K562 (cell line): ENCODE results near the gene CAST. TPM values are rescaled to one million over a fixed set of nuclear protein-coding genes. Genes with fewer than 3 reads are reported as not detected.

ENCODE experiments used
- ATAC-seq: fragments of 200-7000 bp; cut with Tn5 transposase; 3 replicates; pipeline ENCODE4 v1.9.1; 2020; ENCODE audit warnings: moderate library complexity
- BruUV-seq: library from RNA; stranded (reverse); fragments of 400-500 nt; replicated peaks from 2 replicates; lab custom pipeline; 2021; lab: Mats Ljungman, UMichigan
- CTCF ChIA-PET: fragments of 300-600 bp; formaldehyde crosslinking; extraction: SDS; loops from one replicate; lab custom pipeline; 2021; ENCODE audit warnings: low intra/inter-chr PET ratio; lab: Yijun Ruan, JAX
- POLR2A ChIA-PET: fragments of 300-600, 350-650 bp; sonication (Branson Sonifier 250); formaldehyde crosslinking; extraction: SDS; loops from one replicate; lab custom pipeline; 2021; ENCODE audit warnings: antibody characterized with exemption, inconsistent platforms; lab: Yijun Ruan, JAX
- DNase-seq, 4 experiments: peaks; one replicate each; pipeline versions ENCODE4 v3.0.0 to v3.0.0-alpha.2; 2011 to 2018; ENCODE audit warnings: low spot score in 3 of 4, mixed read lengths in 3 of 4; ENCODE audit errors: extremely low read depth in 1 of 4
- FAIRE-seq: peaks from 2 replicates; lab custom pipeline; 2011; peaks lifted over from hg19 to GRCh38; lab: Jason Lieb, UNC
- H2AFZ ChIP-seq: 2 replicates; pipeline ENCODE4 v1.6.0; 2011; ENCODE audit warnings: low read depth, low read length, control low read depth, inconsistent platforms
- H3K27ac ChIP-seq: fragments of 200-600 bp; 3 replicates; pipeline ENCODE4 v1.8.0; 2011; ENCODE audit warnings: low read depth, mild to moderate bottlenecking, control low read depth, inconsistent platforms, low read length, moderate library complexity, mixed read lengths; ENCODE audit errors: extremely low read depth
- H3K27me3 ChIP-seq, 2 experiments: fragments of 300-600 bp in 1 of 2; 2 replicates in 1 of 2; 3 replicates in 1 of 2; pipeline versions ENCODE4 v1.6.0 to v1.8.0; 2011; ENCODE audit warnings: inconsistent platforms in 2 of 2, low read length in 2 of 2, mild to moderate bottlenecking in 1 of 2, mixed read lengths in 1 of 2, moderate library complexity in 1 of 2; ENCODE audit not compliant: control insufficient read depth in 2 of 2, insufficient read depth in 2 of 2
- H3K36me3 ChIP-seq: fragments of 300-600 bp; 3 replicates; pipeline ENCODE4 v1.8.0; 2011; ENCODE audit warnings: mild to moderate bottlenecking, low read length, inconsistent platforms; ENCODE audit not compliant: control insufficient read depth, insufficient read depth
- H3K4me1 ChIP-seq, 2 experiments: fragments of 200-600 bp in 1 of 2; replicated peaks in 1 of 2; 2 replicates in 1 of 2; 3 replicates in 1 of 2; pipeline versions ENCODE4 v1.5.1 to v1.8.0; 2011; ENCODE audit warnings: inconsistent platforms in 2 of 2, low read length in 2 of 2, mild to moderate bottlenecking in 1 of 2, mixed read lengths in 1 of 2, moderate library complexity in 1 of 2; ENCODE audit not compliant: control insufficient read depth in 2 of 2, insufficient read depth in 2 of 2
- H3K4me2 ChIP-seq: 2 replicates; pipeline ENCODE4 v1.6.1; 2011; ENCODE audit warnings: low read length, control low read depth, inconsistent platforms, mixed read lengths; ENCODE audit not compliant: insufficient read depth
- H3K4me3 ChIP-seq: fragments of 200-600 bp; sonication (generic), shearing (Covaris generic); 2 replicates; pipeline ENCODE4 v1.5.1; 2016; ENCODE audit warnings: control low read depth, inconsistent platforms
- H3K79me2 ChIP-seq: fragments of 200-600 bp; 3 replicates; pipeline ENCODE4 v1.8.0; 2011; ENCODE audit warnings: low read length, inconsistent platforms; ENCODE audit not compliant: control insufficient read depth, insufficient read depth
- H3K9ac ChIP-seq, 2 experiments: 2 replicates each; pipeline versions ENCODE4 v1.6.0 to v1.6.1; 2011; ENCODE audit warnings: low read depth in 2 of 2, low read length in 2 of 2, control low read depth in 1 of 2, inconsistent platforms in 1 of 2, mild to moderate bottlenecking in 1 of 2, mixed read lengths in 1 of 2; ENCODE audit not compliant: insufficient read depth in 1 of 2
- H3K9me1 ChIP-seq: one replicate; pipeline ENCODE4 v1.6.0; 2011; ENCODE audit warnings: inconsistent platforms, mild to moderate bottlenecking, low read length, moderate library complexity; ENCODE audit not compliant: control insufficient read depth, insufficient read depth
- H3K9me3 ChIP-seq: replicated peaks from 2 replicates; pipeline ENCODE4 v1.5.1; 2011; ENCODE audit warnings: low read depth, low read length, inconsistent platforms; ENCODE audit not compliant: control insufficient read depth, insufficient read depth
- H4K20me1 ChIP-seq: replicated peaks from 2 replicates; pipeline ENCODE4 v1.6.1; 2011; ENCODE audit warnings: low read length, inconsistent platforms, mixed read lengths; ENCODE audit not compliant: control insufficient read depth, insufficient read depth
- ASH1L ChIP-seq: fragments of 450-650 bp; IDR thresholded peaks from 2 replicates; pipeline ENCODE4 v1.6.1; 2018; ENCODE audit warnings: borderline replicate concordance, mild to moderate bottlenecking, low read depth; ENCODE audit not compliant: partially characterized antibody
- BACH1 ChIP-seq: fragments of 200-800 bp; sonication (Bioruptor generic); IDR thresholded peaks from 2 replicates; pipeline ENCODE4 v1.6.1; 2016; ENCODE audit warnings: missing genetic modification characterization, missing compliant biosample characterization
- DNMT1 ChIP-seq: fragments of 450-650 bp; IDR thresholded peaks from 2 replicates; pipeline ENCODE4 v1.6.1; 2016; ENCODE audit warnings: antibody characterized with exemption, mild to moderate bottlenecking
- EZH2 ChIP-seq: IDR thresholded peaks from 2 replicates; pipeline ENCODE4 v1.6.1; 2012; ENCODE audit warnings: low read depth, mild to moderate bottlenecking, inconsistent platforms, low read length, borderline replicate concordance
- LEF1 ChIP-seq: fragments of 450-650 bp; IDR thresholded peaks from 2 replicates; pipeline ENCODE4 v1.6.1; 2016; ENCODE audit warnings: mild to moderate bottlenecking
- MCM5 ChIP-seq: fragments of 450-650 bp; IDR thresholded peaks from 2 replicates; pipeline ENCODE4 v1.6.1; 2016; ENCODE audit warnings: low read depth
- NFIC ChIP-seq: fragments of 450-650 bp; IDR thresholded peaks from 2 replicates; pipeline ENCODE4 v1.6.1; 2017; ENCODE audit warnings: mild to moderate bottlenecking, inconsistent platforms
- PML ChIP-seq: IDR thresholded peaks from 2 replicates; pipeline ENCODE4 v1.6.1; 2012; ENCODE audit warnings: low read length, inconsistent platforms
- TCF7 ChIP-seq: sonication (generic); IDR thresholded peaks from 2 replicates; pipeline ENCODE4 v1.6.1; 2016; ENCODE audit warnings: antibody characterized with exemption, borderline replicate concordance
- ZNF239 ChIP-seq: fragments of 250-450 bp; sonication (Bioruptor Pico); IDR thresholded peaks from 2 replicates; pipeline ENCODE4 v1.4.0; 2020; ENCODE audit warnings: mild to moderate bottlenecking
- ZNF668 ChIP-seq: fragments of 250-450 bp; sonication (Bioruptor Pico); IDR thresholded peaks from 2 replicates; pipeline ENCODE4 v1.8.0; 2022; ENCODE audit warnings: mild to moderate bottlenecking, inconsistent platforms
- WGBS: fragments of 100-300 bp; shearing (Covaris generic); methylation state at CpG from one replicate; pipeline ENCODE4 v1.1.6; 2016; ENCODE audit warnings: low coverage, mixed read lengths; ENCODE audit not compliant: insufficient coverage; ENCODE audit errors: missing lambda C conversion rate; 5-methylcytosine and 5-hydroxymethylcytosine counted together
- in situ Hi-C: fragments of 300-500 bp; cut with MboI; formaldehyde crosslinking; loops from 4 replicates; pipeline ENCODE4 v1.15.0; 2018; ENCODE audit warnings: inconsistent platforms, mixed read lengths
- intact Hi-C: fragments of 100-400 bp; cut with micrococcal nuclease; formaldehyde crosslinking; loops from 2 replicates; pipeline ENCODE4 v1.14.2; 2022
- polyA plus RNA-seq, 8 experiments: library from polyadenylated mRNA; depleted of rRNA in 4 of 8; stranded (reverse) in 5 of 8; unstranded in 3 of 8; fragments of >200 nt; fragmentation: Nextera tagmentation in 2 of 8; fragmentation: Illumina TruSeq in 1 of 8; extraction: Ambion mirVana in 2 of 8; extraction: Trizol in 1 of 8; gene quantifications; 2 replicates each; pipeline versions ENCODE4 v1.2.1 to v1.2.3, GENCODE V29; 2011 to 2014; ENCODE audit warnings: inconsistent platforms in 1 of 8, missing spikeins in 1 of 8
- total RNA-seq, 7 experiments: library from RNA; depleted of rRNA in 6 of 7; stranded (reverse); fragments of >200 nt in 6 of 7; fragmentation: Illumina TruSeq in 2 of 7; extraction: Trizol in 2 of 7; gene quantifications; 2 replicates each; pipeline versions ENCODE4 v1.2.1 to v1.2.3, GENCODE V29; 2011 to 2021; ENCODE audit warnings: low replicate concordance in 1 of 7
- TF ChIP-seq, protein P1 (sequence below): sonication (generic); formaldehyde crosslinking; IDR thresholded peaks from 2 replicates; pipeline ENCODE4 v1.8.0; 2022; ENCODE audit warnings: mild to moderate bottlenecking, low read depth, missing genetic modification reagents
- TF ChIP-seq, protein P2 (sequence below): IDR thresholded peaks from 2 replicates; pipeline ENCODE4 v1.6.1; 2011; ENCODE audit warnings: borderline replicate concordance, low read depth, mild to moderate bottlenecking, moderate library complexity, low read length; ENCODE audit not compliant: insufficient read depth, poor library complexity, severe bottlenecking
- TF ChIP-seq, protein P3 (sequence below): sonication (generic); formaldehyde crosslinking; IDR thresholded peaks from 2 replicates; pipeline ENCODE4 v1.8.0; 2022; ENCODE audit warnings: missing genetic modification reagents, mild to moderate bottlenecking, borderline replicate concordance
- TF ChIP-seq, protein P4 (sequence below): fragments of 450-650 bp; IDR thresholded peaks from 2 replicates; pipeline ENCODE4 v1.6.1; 2016; ENCODE audit warnings: borderline replicate concordance

CAST gene
- total and polyA plus RNA-seq, 9 of the 15 experiments (the other 6 are each of a cell fraction or from before 2014, with no cell fraction given) = 55.5 to 136 (median 86.1) TPM

DNA sequence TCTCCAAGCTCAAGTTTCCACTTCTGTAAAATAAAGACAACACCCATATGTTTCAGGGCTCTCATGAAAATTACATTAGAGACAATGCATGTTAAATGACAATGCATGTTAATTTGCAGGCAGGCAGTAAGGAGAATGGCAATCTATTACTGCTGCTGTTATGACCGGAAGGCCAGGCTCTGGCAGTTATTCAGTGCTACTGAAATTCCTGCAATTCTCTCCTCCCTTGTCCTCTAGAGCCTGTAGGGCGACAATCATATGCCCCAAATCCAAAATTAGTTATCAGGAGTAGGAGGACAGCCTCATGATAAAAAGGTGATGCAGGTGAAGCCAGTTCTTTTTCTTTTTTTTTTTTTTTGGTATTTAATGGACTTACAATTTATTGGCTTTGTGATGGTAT, 42.2 kb upstream of the CAST start:
- WGBS = 3% methylated on average over 2 of the region's 2 CpGs
- H3K4me2 ChIP-seq = no peak overlapping the region
- no peaks in the 10 kb centered on the region for H3K9me3 ChIP-seq
- BruUV-seq = no TSS peak
- H3K79me2 ChIP-seq = no peaks in the 10 kb centered on the region
- H2AFZ ChIP-seq = no peak overlapping the region
- H3K4me3 ChIP-seq = no peak overlapping the region
- H3K27ac ChIP-seq = no peak overlapping the region
- ChIA-PET POLR2A (no interaction called here), CTCF (no interaction called here)
- no peak for DNase-seq
- intact Hi-C loops (loop anchor here (10.0 kb wide), 1 partner anchor 425 kb away; no protein-coding TSS in a partner anchor), in situ Hi-C loops (no loop called here)
- FAIRE-seq = no peak
- no peaks in the 10 kb centered on the region for H3K9me1 ChIP-seq
- no peaks in the 10 kb centered on the region for H3K27me3 ChIP-seq
- H3K36me3 ChIP-seq = no peaks in the 10 kb centered on the region
- ATAC-seq = no peak
- no peaks in the 10 kb centered on the region for H3K4me1 ChIP-seq
- no peak overlapping the region for H3K9ac ChIP-seq
- no peaks in the 10 kb centered on the region for H4K20me1 ChIP-seq
- TF ChIP-seq ASH1L (no peak), NFIC (no peak), TCF7 (no peak), ZNF668 (CRISPR knock-in tag) (no peak), BACH1 (no peak), ZNF239 (no peak), MCM5 (no peak), EZH2 (no peak), DNMT1 (no peak), LEF1 (no peak), PML (no peak)
- TF ChIP-seq, protein P1, sequence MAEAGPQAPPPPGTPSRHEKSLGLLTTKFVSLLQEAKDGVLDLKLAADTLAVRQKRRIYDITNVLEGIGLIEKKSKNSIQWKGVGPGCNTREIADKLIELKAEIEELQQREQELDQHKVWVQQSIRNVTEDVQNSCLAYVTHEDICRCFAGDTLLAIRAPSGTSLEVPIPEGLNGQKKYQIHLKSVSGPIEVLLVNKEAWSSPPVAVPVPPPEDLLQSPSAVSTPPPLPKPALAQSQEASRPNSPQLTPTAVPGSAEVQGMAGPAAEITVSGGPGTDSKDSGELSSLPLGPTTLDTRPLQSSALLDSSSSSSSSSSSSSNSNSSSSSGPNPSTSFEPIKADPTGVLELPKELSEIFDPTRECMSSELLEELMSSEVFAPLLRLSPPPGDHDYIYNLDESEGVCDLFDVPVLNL (CRISPR knock-in tag) = no peak
- TF ChIP-seq, protein P2, sequence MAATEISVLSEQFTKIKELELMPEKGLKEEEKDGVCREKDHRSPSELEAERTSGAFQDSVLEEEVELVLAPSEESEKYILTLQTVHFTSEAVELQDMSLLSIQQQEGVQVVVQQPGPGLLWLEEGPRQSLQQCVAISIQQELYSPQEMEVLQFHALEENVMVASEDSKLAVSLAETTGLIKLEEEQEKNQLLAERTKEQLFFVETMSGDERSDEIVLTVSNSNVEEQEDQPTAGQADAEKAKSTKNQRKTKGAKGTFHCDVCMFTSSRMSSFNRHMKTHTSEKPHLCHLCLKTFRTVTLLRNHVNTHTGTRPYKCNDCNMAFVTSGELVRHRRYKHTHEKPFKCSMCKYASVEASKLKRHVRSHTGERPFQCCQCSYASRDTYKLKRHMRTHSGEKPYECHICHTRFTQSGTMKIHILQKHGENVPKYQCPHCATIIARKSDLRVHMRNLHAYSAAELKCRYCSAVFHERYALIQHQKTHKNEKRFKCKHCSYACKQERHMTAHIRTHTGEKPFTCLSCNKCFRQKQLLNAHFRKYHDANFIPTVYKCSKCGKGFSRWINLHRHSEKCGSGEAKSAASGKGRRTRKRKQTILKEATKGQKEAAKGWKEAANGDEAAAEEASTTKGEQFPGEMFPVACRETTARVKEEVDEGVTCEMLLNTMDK = no peak
- TF ChIP-seq, protein P3, sequence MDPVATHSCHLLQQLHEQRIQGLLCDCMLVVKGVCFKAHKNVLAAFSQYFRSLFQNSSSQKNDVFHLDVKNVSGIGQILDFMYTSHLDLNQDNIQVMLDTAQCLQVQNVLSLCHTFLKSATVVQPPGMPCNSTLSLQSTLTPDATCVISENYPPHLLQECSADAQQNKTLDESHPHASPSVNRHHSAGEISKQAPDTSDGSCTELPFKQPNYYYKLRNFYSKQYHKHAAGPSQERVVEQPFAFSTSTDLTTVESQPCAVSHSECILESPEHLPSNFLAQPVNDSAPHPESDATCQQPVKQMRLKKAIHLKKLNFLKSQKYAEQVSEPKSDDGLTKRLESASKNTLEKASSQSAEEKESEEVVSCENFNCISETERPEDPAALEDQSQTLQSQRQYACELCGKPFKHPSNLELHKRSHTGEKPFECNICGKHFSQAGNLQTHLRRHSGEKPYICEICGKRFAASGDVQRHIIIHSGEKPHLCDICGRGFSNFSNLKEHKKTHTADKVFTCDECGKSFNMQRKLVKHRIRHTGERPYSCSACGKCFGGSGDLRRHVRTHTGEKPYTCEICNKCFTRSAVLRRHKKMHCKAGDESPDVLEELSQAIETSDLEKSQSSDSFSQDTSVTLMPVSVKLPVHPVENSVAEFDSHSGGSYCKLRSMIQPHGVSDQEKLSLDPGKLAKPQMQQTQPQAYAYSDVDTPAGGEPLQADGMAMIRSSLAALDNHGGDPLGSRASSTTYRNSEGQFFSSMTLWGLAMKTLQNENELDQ (CRISPR knock-in tag) = no peak
- TF ChIP-seq, protein P4, sequence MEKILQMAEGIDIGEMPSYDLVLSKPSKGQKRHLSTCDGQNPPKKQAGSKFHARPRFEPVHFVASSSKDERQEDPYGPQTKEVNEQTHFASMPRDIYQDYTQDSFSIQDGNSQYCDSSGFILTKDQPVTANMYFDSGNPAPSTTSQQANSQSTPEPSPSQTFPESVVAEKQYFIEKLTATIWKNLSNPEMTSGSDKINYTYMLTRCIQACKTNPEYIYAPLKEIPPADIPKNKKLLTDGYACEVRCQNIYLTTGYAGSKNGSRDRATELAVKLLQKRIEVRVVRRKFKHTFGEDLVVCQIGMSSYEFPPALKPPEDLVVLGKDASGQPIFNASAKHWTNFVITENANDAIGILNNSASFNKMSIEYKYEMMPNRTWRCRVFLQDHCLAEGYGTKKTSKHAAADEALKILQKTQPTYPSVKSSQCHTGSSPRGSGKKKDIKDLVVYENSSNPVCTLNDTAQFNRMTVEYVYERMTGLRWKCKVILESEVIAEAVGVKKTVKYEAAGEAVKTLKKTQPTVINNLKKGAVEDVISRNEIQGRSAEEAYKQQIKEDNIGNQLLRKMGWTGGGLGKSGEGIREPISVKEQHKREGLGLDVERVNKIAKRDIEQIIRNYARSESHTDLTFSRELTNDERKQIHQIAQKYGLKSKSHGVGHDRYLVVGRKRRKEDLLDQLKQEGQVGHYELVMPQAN = no peak
